GM23248 (cell line): ENCODE measurements around the gene AXIN1.

Source experiments
- EZH2 ChIP-seq: fragments of 200-600 bp; sonication (generic); IDR thresholded peaks from 2 replicates; pipeline ENCODE4 v1.6.1; 2018; ENCODE audit warnings: antibody characterized with exemption, mild to moderate bottlenecking; ENCODE audit not compliant: insufficient read depth, poor library complexity, severe bottlenecking
- EZH2phosphoT487 ChIP-seq: fragments of 200-600 bp; sonication (generic); IDR thresholded peaks from 2 replicates; pipeline ENCODE4 v1.6.1; 2018; ENCODE audit warnings: antibody characterized with exemption, moderate library complexity, mild to moderate bottlenecking, low read depth; ENCODE audit not compliant: insufficient read depth

- no peak for TF ChIP-seq EZH2
- no peak for TF ChIP-seq EZH2phosphoT487
Observed at GRCh38 chr16:260326-260725, 92.2 kb downstream of the AXIN1 start.
